ENCODE results near the gene ANGPTL2.

ANGPTL2 gene

GRCh38 chr9:127076860-127077643 lies 45.4 kb downstream of the ANGPTL2 start:
- DNase-seq (ENCODE audit: low read depth, low spot score), result no peak

DNA sequence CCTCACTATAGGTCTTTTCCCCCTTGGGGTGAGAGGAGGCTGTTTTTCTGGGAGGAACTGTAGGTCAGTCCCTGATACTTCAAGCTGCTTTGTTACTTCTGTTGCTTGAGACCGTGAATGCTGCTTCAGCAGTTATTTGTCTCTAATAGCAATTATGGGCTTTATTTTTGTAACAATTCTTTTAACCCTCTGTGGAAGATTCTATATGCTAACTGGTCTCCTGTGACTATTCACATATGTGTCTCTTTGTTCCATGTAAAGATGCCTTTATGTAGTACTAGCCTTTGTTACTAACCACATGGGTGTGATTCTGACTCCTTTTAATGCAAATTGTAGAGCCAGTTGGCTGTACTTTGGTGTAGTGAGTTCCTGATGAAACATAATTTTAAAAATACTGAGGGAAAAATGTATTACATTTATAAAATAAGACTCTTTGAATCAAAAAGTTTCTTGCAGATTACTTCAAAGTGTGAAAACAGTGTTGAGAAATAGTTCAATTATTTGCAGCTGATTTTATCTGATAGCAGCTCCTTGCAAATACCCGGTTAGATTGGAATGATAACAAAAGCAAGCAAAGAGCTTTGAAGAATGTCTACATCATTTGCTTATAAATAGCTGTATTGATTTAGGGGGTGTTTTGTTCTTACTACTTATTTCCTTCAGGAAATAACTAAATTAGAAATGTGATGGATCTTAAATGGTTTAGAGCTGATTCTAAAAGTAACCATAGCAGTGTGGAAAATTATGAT lies 46.6 kb downstream of the ANGPTL2 start:
- DNase-seq (ENCODE audit: low read depth, low spot score), result no peak

DNA sequence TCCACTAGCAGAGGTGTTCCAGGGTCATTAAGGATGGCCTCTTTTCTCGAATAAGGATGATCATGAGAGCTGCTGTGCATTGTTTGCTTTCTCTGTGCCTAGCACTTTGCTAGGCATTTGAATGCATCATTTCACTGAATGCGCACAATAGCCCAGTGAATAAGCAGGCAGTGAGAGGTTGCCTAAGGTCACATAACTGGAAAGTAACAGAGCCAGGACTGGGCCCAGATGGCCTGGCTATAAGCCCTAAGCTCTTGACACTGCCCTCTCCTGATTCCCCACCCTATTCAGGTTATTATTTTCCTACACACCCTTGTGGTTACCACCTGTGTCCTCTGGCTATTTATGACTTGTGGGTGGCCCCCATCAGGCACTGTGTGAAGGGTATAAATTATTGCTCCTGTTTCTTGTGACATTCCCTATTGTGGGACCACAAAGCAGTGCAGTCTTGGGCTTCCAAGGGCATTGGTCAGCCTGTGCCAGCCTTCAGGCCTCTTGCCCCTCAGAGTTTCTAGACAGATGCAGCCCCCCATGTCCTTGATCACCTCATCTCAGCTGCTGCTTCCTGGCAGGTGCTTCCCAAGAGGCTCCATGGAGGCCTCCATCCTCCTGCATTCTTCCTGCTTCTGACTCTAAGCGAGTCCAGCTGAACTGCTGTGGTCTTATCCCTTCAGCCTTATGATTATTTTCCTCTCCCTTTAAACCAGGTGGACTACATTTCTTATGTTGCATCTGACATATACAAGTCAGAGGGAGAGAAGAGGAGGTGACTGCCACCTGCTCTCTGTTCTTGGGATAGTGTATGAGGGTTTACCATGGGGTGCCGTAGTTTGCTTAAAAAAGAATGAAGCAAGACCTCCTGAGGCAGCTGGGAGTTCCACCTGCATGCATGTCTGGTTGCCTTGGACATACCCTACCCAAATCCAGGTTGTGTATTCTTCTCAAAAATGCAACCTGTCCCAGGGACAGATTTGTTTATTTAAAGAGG lies 47.6 kb downstream of the ANGPTL2 start:
- DNase-seq (ENCODE audit: low read depth, low spot score), result no peak

DNA sequence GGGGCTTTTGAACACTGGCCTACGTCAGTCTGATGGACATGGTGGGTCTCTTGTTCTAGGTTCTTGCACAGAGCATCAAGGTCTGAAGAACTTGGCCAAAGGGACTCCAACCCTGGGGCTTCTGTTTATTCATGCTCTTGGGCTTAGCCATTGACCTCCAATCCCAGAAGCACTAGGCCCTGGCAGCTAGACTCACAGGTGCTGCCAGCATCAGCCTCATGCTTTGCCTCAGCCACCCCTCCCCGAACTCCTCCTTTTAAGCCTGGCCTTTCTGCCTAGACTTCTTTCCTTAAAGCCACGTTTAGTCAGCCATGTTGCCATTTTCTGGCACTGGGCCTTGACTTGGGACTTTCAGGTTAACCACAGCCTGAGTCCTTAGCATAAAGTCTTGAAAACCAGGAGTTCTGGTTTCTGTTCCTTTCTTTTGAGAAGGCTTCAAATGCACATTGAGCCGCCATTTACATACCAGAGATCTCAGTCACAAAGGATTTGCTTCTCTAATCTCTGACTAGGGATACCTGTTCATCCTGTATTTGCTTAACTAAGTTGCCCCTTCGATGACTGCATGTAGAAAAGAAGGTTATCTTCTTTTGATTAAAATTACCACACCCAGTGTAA lies 54.7 kb downstream of the ANGPTL2 start:
- DNase-seq (ENCODE audit: low read depth, low spot score), result no peak

DNA sequence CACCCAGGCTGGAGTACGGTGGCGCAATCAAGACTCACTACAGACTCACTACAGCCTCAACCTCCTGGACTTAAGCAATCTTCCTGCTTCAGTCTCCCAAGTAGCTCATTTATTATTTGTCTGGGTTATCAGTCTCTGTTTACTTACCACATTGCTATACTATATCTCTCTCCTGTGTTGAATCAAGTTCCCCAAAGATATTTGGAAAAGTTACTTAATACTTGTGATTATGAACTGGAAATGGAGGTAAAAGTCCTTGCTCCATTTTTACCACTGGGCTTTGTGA lies 55.6 kb downstream of the ANGPTL2 start:
- DNase-seq (ENCODE audit: low read depth, low spot score), result no peak

GRCh38 chr9:127066060-127066850 lies 56.2 kb downstream of the ANGPTL2 start:
- no peak for DNase-seq (ENCODE audit: low read depth, low spot score)

DNA sequence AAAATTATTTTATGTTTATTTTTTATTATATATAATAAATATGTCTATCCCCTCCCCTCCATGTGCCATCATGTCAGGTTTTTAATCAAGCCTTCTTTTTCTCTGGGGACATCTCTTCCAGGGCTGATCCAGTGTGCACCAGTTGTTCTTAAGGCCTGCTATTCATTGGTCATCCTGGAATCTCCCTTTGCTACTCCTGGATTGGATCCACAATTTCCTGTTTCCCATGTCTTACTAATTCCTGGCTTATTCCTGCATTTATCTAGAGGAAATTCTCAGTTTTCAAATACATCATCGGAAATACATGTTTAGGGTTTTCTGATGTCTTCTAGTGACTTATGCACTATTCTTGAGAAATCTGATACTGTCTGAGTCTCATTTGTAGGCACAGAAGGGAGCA lies 56.8 kb downstream of the ANGPTL2 start:
- DNase-seq (ENCODE audit: low read depth, low spot score), result no peak

DNA sequence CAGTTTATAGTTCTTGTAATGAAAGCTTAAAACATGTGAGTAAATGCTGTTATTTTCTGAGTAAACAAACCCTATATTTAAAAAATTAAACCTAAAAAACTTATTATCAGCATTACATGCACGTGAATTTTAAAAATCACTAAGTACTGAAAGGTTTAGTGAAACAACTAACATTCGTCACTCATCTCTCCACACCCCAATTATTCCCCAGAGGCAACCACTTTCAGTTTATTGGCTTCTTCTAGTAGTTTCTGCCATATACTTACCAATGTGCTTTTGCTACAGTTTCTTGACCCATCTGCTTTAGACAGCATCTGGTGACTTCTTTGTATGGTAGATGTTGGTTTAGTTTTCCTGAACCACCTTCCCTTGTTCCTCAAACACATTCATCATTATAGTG lies 58.1 kb downstream of the ANGPTL2 start:
- DNase-seq (ENCODE audit: low read depth, low spot score), result no peak

DNA sequence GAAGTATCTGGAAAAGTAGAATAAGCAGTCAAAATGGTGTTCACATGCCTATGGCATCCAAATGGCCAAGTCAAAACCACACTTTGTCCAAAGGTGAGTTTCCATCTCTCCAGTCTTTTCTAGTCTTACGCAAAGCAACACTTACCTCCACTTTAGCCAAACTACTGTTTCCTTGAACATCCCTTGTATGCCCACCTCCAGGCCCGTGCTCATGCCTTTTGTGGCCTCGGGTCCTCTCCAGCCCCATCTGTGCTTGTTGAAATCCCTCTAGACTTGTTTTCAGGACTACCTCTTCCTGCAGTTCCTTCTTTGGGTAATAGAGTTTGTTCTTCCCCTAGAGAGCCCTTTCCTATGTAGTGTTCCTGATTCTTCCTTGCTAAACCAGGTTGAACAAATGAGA lies 61.0 kb downstream of the ANGPTL2 start:
- no peak for DNase-seq (ENCODE audit: low read depth, low spot score)

DNA sequence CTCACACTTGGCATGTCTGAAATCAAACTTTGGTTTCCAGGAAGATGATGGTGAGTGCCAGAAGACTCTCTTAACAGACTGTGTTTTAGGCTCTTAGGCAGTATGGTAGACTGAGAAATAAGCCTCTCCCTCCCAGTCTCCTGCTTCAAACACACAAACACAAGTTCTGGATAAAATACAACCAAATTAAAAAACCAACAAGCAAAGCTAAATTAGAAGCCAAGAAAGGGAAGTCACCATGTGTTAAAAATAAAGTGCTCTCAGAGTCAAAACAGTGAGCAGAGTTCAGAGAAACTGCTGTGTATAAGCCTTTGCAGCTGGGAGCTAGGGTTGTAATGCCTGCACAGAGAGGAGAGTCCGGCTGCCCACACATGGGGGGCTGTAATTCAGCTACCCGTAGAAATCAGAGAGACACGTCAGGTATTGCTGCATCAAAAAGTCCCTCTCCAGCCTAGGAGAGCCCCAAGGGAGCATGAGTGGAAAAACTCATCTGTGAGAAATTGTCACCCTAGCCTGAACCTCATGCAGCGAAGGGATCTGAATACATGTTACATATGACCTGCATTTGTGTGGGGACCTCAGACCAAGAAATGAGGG lies 62.6 kb downstream of the ANGPTL2 start:
- DNase-seq (ENCODE audit: low read depth, low spot score), result no peak

DNA sequence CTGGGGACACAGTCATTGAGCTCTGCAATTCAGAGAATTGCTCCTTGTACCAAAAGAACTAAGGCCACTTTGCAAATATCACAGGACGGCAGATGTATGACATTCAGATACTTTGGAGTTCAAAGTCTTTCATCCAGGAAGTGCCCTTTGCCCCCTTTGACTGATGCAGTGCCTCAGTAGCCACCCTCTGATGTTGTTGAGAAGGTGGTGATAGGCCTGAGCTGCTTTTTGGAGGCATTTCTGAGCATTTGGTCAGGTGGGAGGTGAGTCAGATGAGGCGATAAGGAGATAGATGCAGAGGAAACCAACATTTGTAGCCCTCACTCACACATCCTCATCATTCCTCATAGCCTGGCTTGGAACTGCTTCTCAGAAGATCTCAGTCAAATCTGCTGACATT lies 63.4 kb downstream of the ANGPTL2 start:
- DNase-seq (ENCODE audit: low read depth, low spot score), result no peak

DNA sequence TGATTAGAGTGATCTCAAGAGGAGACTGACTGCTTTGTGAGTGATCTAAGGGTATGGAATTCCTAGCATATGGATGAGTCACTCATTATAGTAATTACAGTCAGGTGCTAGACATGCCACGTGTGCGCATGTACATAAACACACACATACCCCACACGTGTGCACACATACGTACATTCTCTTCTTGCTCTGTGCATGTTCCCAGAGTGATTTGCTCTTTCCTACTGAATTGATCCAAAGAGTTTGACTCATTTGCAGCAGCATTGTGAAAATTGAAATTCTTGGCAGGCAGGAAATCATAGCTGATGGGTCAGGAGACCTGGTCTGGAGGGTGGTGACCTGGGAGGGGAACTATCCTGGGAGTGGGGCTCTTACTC lies 63.8 kb downstream of the ANGPTL2 start:
- no peak for DNase-seq (ENCODE audit: low read depth, low spot score)

DNA sequence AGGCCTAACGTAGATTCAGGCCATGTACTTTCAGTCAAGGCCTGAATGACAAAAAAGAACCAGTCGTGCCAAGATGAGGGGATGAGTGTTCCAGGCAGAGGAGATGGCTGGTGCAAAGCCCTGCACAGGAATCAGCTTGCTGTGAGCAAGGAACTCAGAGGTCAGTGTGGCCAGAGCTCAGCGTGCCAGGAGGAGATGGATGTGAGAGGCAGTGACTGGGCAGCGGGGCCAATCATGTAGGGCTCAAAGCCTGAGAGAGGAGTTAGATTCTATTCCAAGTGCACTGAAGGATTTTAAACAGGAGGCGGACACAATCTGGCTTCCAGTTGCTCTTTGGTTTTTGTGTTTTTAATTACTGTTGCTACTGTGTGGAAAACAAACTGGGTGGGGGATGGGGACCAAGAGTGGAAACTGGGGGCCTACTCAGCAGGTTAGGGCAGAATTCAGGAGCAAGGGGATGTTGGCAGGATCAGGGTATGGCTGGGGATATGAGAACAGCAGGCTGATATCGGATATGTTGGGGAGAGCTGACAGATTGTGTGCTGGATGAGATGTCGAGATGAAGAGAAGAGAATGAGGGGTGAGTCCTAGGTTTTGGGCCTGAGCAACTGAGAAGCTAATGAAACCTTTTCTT lies 64.3 kb downstream of the ANGPTL2 start:
- no peak for DNase-seq (ENCODE audit: low read depth, low spot score)

- DNase-seq (ENCODE audit: low read depth, low spot score), result no peak
Observed at GRCh38 chr9:127056446-127056845, 66.0 kb downstream of the ANGPTL2 start.

- DNase-seq (ENCODE audit: low read depth, low spot score), result no peak
Observed at GRCh38 chr9:127055745-127056402, 66.6 kb downstream of the ANGPTL2 start.

DNA sequence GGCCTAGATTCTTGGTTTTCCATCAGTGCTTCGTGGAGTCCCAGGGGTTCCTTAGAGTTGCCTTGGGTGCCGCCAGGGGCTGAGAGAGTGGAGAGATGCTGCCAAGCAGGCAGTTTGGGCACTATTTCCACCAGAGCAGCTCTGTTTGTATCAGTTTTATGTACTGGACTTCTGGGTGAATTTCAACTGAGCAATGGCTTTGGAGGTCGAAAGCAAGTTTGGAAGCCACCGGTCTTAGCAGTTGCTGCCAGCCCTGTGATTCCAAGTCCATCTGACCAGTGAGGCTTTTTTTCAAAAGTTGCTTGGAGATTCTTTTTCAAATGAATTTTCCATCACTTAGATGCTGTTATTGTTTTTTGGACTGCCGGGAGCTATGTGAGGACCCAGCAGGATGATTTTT lies 68.5 kb downstream of the ANGPTL2 start:
- DNase-seq (ENCODE audit: low read depth, low spot score), result no peak

- no peak for DNase-seq (ENCODE audit: low read depth, low spot score)
Observed at GRCh38 chr9:127053057-127053821, 69.2 kb downstream of the ANGPTL2 start.

DNA sequence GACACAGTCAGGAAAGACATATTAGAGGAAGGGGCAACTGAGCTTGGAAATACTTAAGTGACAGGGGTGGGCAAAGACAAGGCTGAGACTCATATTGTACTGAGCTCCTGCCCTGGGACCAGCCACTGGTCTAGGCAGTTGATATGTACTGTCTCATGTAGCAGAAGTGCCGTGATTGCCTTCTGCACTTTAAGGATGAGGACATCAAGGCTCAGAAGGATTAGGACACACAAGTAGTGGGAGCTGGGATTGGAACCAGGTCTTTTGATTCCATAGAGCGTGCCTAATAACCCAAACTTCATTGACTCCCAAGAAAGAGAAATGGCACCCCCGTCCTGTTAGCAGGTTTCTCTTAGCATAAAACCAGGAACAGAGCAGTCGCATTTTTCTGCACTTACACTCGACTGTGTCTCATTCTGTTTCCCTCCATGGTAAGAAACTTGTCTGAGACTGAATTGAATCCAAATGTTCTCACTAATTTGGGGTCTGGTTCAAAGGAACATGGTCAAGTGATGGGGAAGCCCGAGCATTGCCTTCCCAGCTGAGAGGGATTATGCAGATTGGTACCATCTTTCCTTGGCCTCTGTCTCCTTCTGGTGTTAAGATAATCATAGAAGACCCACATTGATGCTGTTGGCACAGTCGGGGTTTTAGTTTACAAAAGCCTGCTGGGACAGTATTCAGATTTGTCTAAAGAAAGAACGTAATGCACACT lies 70.4 kb downstream of the ANGPTL2 start:
- DNase-seq (ENCODE audit: low read depth, low spot score), result no peak

All from smooth muscle cell of the brain vasculature (primary cell).